ENCODE measurements around the gene POU3F2. TPM values are rescaled to one million over a fixed set of nuclear protein-coding genes. Genes with fewer than 3 reads are reported as not detected.

Gene POU3F2
- total RNA-seq, 5 donors from 2014 or later (not counting 1 experiment from before 2014, with no cell fraction given), result not detected

GRCh38 chr6:98828941-98829411 lies 5.4 kb upstream of the POU3F2 start:
- no peaks in the 10 kb centered on the region for H3K36me3 Mint-ChIP-seq
- H3K27me3 Mint-ChIP-seq, result peaks cover 85 to 88% of the 10 kb centered on the region in 2 donors
- no peaks in the 10 kb centered on the region for H3K9me3 ChIP-seq
- WGBS (ENCODE audit: insufficient coverage), result 7% methylated on average over 3 of the region's 14 CpGs
- H3K4me1 Mint-ChIP-seq, result peaks cover 53 to 62% (median 56%) of the 10 kb centered on the region in 3 donors
- POLR2A ChIA-PET, result interaction anchor here in 1 of 2 donors (0.6 kb wide), 1 partner anchor 13 kb away, joined by 3 read pairs; no protein-coding TSS in a partner anchor
- no peak overlapping the region for H3K27ac Mint-ChIP-seq
- DNase-seq (peak in 1 of 35 experiments; percentile 6), ATAC-seq (replicated peaks in 1 of 4) (no peak)
- CTCF ChIA-PET, result no interaction called here
- no peak overlapping the region for H3K27ac ChIP-seq (ENCODE audit: low read length)
- H3K9me3 Mint-ChIP-seq, result no peaks in the 10 kb centered on the region
- peak overlapping the region in 1 of 3 donors; percentile 38 for H3K4me3 Mint-ChIP-seq
- peaks cover 14 to 60% of the 10 kb centered on the region in 2 experiments for H3K4me1 ChIP-seq (ENCODE audit: control insufficient read depth in 1 of 2, extremely low read depth in 1 of 2, insufficient read depth in 2 of 2, low read length in 2 of 2)
- peak overlapping the region in 1 of 2 donors; percentile 52 for H3K4me3 ChIP-seq (ENCODE audit: control insufficient read depth in 1 of 2, extremely low read depth in 1 of 2, low read length in 1 of 2)
- peaks cover 40 to 78% of the 10 kb centered on the region in 2 experiments for H3K27me3 ChIP-seq (replicated peaks in 1 of 2; ENCODE audit: control insufficient read depth in 2 of 2, extremely low read depth in 1 of 2, insufficient read depth in 2 of 2, low read length in 1 of 2)
- no peaks in the 10 kb centered on the region for H3K36me3 ChIP-seq (ENCODE audit: control insufficient read depth in 2 of 2, extremely low read depth in 1 of 2, insufficient read depth in 1 of 2, low read length in 1 of 2)

- Histone ChIP-seq H3K27me3 (replicated peaks in 1 of 2; ENCODE audit: control insufficient read depth in 2 of 2, extremely low read depth in 1 of 2, insufficient read depth in 2 of 2, low read length in 1 of 2) (peaks cover 40 to 77% of the 10 kb centered on the region in 2 experiments), H3K36me3 (ENCODE audit: control insufficient read depth in 2 of 2, extremely low read depth in 1 of 2, insufficient read depth in 1 of 2, low read length in 1 of 2) (no peaks in the 10 kb centered on the region), H3K9me3 (no peaks in the 10 kb centered on the region), H3K27ac (ENCODE audit: low read length) (no peak overlapping the region), H3K4me1 (ENCODE audit: control insufficient read depth in 1 of 2, extremely low read depth in 1 of 2, insufficient read depth in 2 of 2, low read length in 2 of 2) (peaks cover 13 to 58% of the 10 kb centered on the region in 2 experiments), H3K4me3 (ENCODE audit: control insufficient read depth in 1 of 2, extremely low read depth in 1 of 2, low read length in 1 of 2) (no peak overlapping the region)
- no peaks in the 10 kb centered on the region for H3K36me3 Mint-ChIP-seq
- H3K4me3 Mint-ChIP-seq, result no peak overlapping the region
- H3K9me3 Mint-ChIP-seq, result no peaks in the 10 kb centered on the region
- H3K27ac Mint-ChIP-seq, result no peak overlapping the region
- ATAC-seq (replicated peaks in 1 of 4), result no peak
- H3K4me1 Mint-ChIP-seq, result peaks cover 47 to 57% (median 51%) of the 10 kb centered on the region in 3 donors
- H3K27me3 Mint-ChIP-seq, result peaks cover 81% of the 10 kb centered on the region in 2 donors
- no peak for DNase-seq
- POLR2A ChIA-PET, result no interaction called here
- WGBS (ENCODE audit: insufficient coverage), result 20% methylated on average over 1 of the region's 2 CpGs
- CTCF ChIA-PET, result no interaction called here
These were observed 4.2 kb upstream of the POU3F2 start for GRCh38 chr6:98830146-98830545.

- CTCF ChIA-PET, result interaction anchor here in 1 of 2 donors (0.6 to 0.7 kb wide), 2 partner anchors 14 to 114 kb away, joined by 5 to 7 read pairs; no protein-coding TSS in a partner anchor
- 10% methylated on average over 52 of the region's 58 CpGs for WGBS (ENCODE audit: insufficient coverage)
- H3K4me1 Mint-ChIP-seq, result peaks cover 51 to 57% (median 57%) of the 10 kb centered on the region in 3 donors
These were observed 3.1 kb upstream of the POU3F2 start for GRCh38 chr6:98831057-98831958.

GRCh38 chr6:98831959-98832283 lies 2.5 kb upstream of the POU3F2 start:
- Mint-ChIP-seq H3K27me3 (peaks cover 76 to 77% of the 10 kb centered on the region in 2 donors), H3K27ac (no peak overlapping the region), H3K36me3 (no peaks in the 10 kb centered on the region), H3K4me3 (peak overlapping the region; percentile 45 to 94 (median 57)), H3K9me3 (no peaks in the 10 kb centered on the region), H3K4me1 (peaks cover 51 to 61% (median 61%) of the 10 kb centered on the region in 3 donors)
- CTCF ChIA-PET, result interaction anchor here in 1 of 2 donors (1.1 kb wide), 1 partner anchor 15 kb away, joined by 4 read pairs; no protein-coding TSS in a partner anchor
- peaks cover 18 to 67% of the 10 kb centered on the region in 2 experiments for H3K4me1 ChIP-seq (ENCODE audit: control insufficient read depth in 1 of 2, extremely low read depth in 1 of 2, insufficient read depth in 2 of 2, low read length in 2 of 2)
- peaks cover 31 to 81% of the 10 kb centered on the region in 2 experiments for H3K27me3 ChIP-seq (replicated peaks in 1 of 2; ENCODE audit: control insufficient read depth in 2 of 2, extremely low read depth in 1 of 2, insufficient read depth in 2 of 2, low read length in 1 of 2)
- POLR2A ChIA-PET, result no interaction called here
- H3K27ac ChIP-seq (ENCODE audit: low read length), result no peak overlapping the region
- no peaks in the 10 kb centered on the region for H3K36me3 ChIP-seq (ENCODE audit: control insufficient read depth in 2 of 2, extremely low read depth in 1 of 2, insufficient read depth in 1 of 2, low read length in 1 of 2)
- no peaks in the 10 kb centered on the region for H3K9me3 ChIP-seq
- ATAC-seq (replicated peaks in 1 of 4), result no peak
- WGBS (ENCODE audit: insufficient coverage), result 6% methylated on average over 3 of the region's 11 CpGs
- H3K4me3 ChIP-seq (ENCODE audit: control insufficient read depth in 1 of 2, extremely low read depth in 1 of 2, low read length in 1 of 2), result peak overlapping the region in 1 of 2 donors; percentile 89
- peak in 1 of 35 experiments; percentile 2 for DNase-seq

More at GRCh38 chr6:98831057-98831958, 3.1 kb upstream of the POU3F2 start:
- DNase-seq (peak in 1 of 35 experiments; percentile 21), ATAC-seq (replicated peaks in 1 of 4) (no peak)
- Mint-ChIP-seq H3K9me3 (no peaks in the 10 kb centered on the region), H3K27ac (no peak overlapping the region), H3K4me3 (peak overlapping the region; percentile 41 to 94 (median 48)), H3K36me3 (no peaks in the 10 kb centered on the region), H3K27me3 (peaks cover 77% of the 10 kb centered on the region in 2 donors)
- POLR2A ChIA-PET, result no interaction called here
- peak overlapping the region in 1 of 2 donors; percentile 20 for H3K4me3 ChIP-seq (ENCODE audit: control insufficient read depth in 1 of 2, extremely low read depth in 1 of 2, low read length in 1 of 2)
- no peaks in the 10 kb centered on the region for H3K36me3 ChIP-seq (ENCODE audit: control insufficient read depth in 2 of 2, extremely low read depth in 1 of 2, insufficient read depth in 1 of 2, low read length in 1 of 2)
- peaks cover 31 to 79% of the 10 kb centered on the region in 2 experiments for H3K27me3 ChIP-seq (replicated peaks in 1 of 2; ENCODE audit: control insufficient read depth in 2 of 2, extremely low read depth in 1 of 2, insufficient read depth in 2 of 2, low read length in 1 of 2)
- no peaks in the 10 kb centered on the region for H3K9me3 ChIP-seq
- peaks cover 18 to 67% of the 10 kb centered on the region in 2 experiments for H3K4me1 ChIP-seq (ENCODE audit: control insufficient read depth in 1 of 2, extremely low read depth in 1 of 2, insufficient read depth in 2 of 2, low read length in 2 of 2)
- no peak overlapping the region for H3K27ac ChIP-seq (ENCODE audit: low read length)

- peak in 1 of 35 experiments; percentile 9 for DNase-seq
- ChIA-PET CTCF (interaction anchor here in 1 of 2 donors (1.1 kb wide), 1 partner anchor 15 kb away, joined by 4 read pairs; no protein-coding TSS in a partner anchor), POLR2A (interaction anchor here in 1 of 2 donors (0.5 kb wide), 1 partner anchor 592 kb away, joined by 3 read pairs; no protein-coding TSS in a partner anchor)
- no peaks in the 10 kb centered on the region for H3K9me3 Mint-ChIP-seq
- H3K36me3 Mint-ChIP-seq, result no peaks in the 10 kb centered on the region
- H3K27ac Mint-ChIP-seq, result no peak overlapping the region
- Histone ChIP-seq H3K9me3 (no peaks in the 10 kb centered on the region), H3K4me3 (ENCODE audit: control insufficient read depth in 1 of 2, extremely low read depth in 1 of 2, low read length in 1 of 2) (peak overlapping the region in 1 of 2 donors; percentile 89), H3K36me3 (ENCODE audit: control insufficient read depth in 2 of 2, extremely low read depth in 1 of 2, insufficient read depth in 1 of 2, low read length in 1 of 2) (no peaks in the 10 kb centered on the region), H3K27ac (ENCODE audit: low read length) (no peak overlapping the region), H3K4me1 (ENCODE audit: control insufficient read depth in 1 of 2, extremely low read depth in 1 of 2, insufficient read depth in 2 of 2, low read length in 2 of 2) (peaks cover 18 to 65% of the 10 kb centered on the region in 2 experiments), H3K27me3 (replicated peaks in 1 of 2; ENCODE audit: control insufficient read depth in 2 of 2, extremely low read depth in 1 of 2, insufficient read depth in 2 of 2, low read length in 1 of 2) (peaks cover 28 to 77% of the 10 kb centered on the region in 2 experiments)
- H3K4me3 Mint-ChIP-seq, result peak overlapping the region; percentile 84 to 94 (median 90)
- 8% methylated on average over 59 of the region's 59 CpGs for WGBS (ENCODE audit: insufficient coverage)
- H3K4me1 Mint-ChIP-seq, result peaks cover 51 to 63% (median 58%) of the 10 kb centered on the region in 3 donors
- no peak for ATAC-seq (replicated peaks in 1 of 4)
- peaks cover 75 to 77% of the 10 kb centered on the region in 2 donors for H3K27me3 Mint-ChIP-seq
These were observed 1.9 kb upstream of the POU3F2 start for GRCh38 chr6:98832284-98833056.

GRCh38 chr6:98833057-98833306 lies 1.4 kb upstream of the POU3F2 start:
- Histone ChIP-seq H3K27ac (ENCODE audit: low read length) (no peak overlapping the region), H3K4me3 (ENCODE audit: control insufficient read depth in 1 of 2, extremely low read depth in 1 of 2, low read length in 1 of 2) (peak overlapping the region; percentile 57 to 89), H3K9me3 (no peaks in the 10 kb centered on the region), H3K4me1 (ENCODE audit: control insufficient read depth in 1 of 2, extremely low read depth in 1 of 2, insufficient read depth in 2 of 2, low read length in 2 of 2) (peaks cover 18 to 60% of the 10 kb centered on the region in 2 experiments), H3K36me3 (ENCODE audit: control insufficient read depth in 2 of 2, extremely low read depth in 1 of 2, insufficient read depth in 1 of 2, low read length in 1 of 2) (no peaks in the 10 kb centered on the region), H3K27me3 (replicated peaks in 1 of 2; ENCODE audit: control insufficient read depth in 2 of 2, extremely low read depth in 1 of 2, insufficient read depth in 2 of 2, low read length in 1 of 2) (peaks cover 27 to 73% of the 10 kb centered on the region in 2 experiments)
- ATAC-seq (replicated peaks in 1 of 4) (peak; percentile 30 to 42 (median 36)), DNase-seq (peak in 2 of 35 experiments; percentile 14 to 49)
- ChIA-PET CTCF (interaction anchor here in 1 of 2 donors (1.1 kb wide), 1 partner anchor 14 kb away, joined by 4 read pairs; no protein-coding TSS in a partner anchor), POLR2A (no interaction called here)
- Mint-ChIP-seq H3K36me3 (no peaks in the 10 kb centered on the region), H3K4me1 (peaks cover 51 to 64% (median 58%) of the 10 kb centered on the region in 3 donors), H3K9me3 (no peaks in the 10 kb centered on the region), H3K27ac (no peak overlapping the region), H3K27me3 (peaks cover 78 to 81% of the 10 kb centered on the region in 2 donors), H3K4me3 (peak overlapping the region; percentile 84 to 94 (median 90))
- 7% methylated on average over 26 of the region's 26 CpGs for WGBS (ENCODE audit: insufficient coverage)

All from T-cell (primary cell).